ENCODE measurements around the gene UMODL1. TPM values are rescaled to one million over a fixed set of nuclear protein-coding genes. Genes with fewer than 3 reads are reported as not detected.

The UMODL1 gene
- total RNA-seq, 3 donors from 2014 or later, result not detected

DNA sequence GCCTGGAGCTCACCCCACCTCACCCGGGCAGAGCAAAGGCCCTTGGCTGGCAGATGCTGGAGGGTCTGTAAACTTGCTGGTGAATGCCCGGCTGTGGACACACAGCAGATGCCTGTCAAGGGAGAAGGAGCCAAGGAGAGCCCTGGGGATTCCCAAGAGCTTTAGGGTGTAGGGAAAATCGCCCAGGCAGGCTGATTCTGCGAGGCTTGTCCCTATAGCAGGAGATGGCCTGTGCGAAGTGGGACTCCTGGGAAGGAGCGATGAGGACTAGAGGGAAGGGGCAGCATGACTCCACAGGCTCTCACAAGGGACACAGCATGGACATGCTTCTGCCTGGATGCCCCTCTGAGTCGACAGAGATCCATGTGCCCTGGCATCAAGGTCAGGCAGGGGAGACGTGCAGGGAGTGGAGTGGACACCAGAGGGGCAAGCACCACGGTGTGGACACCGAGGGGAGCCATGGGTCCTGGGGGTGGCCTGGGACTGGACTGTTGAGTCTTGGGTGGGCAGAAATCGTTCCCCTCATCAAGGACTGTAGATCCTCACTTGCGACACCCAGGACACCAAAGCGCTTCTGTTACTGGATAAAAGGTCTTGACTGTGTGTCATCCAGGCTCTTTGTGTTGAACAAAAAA, 76.4 kb downstream of the UMODL1 start:
- H3K36me3 Mint-ChIP-seq (ENCODE audit: insufficient read depth), result no peaks in the 10 kb centered on the region
- H3K4me1 Mint-ChIP-seq (ENCODE audit: low read depth), result peaks cover 7% of the 10 kb centered on the region
- H3K27me3 Mint-ChIP-seq (ENCODE audit: low read depth), result no peaks in the 10 kb centered on the region
- ATAC-seq (no peak), DNase-seq (no peak)
- H3K9me3 Mint-ChIP-seq, result no peaks in the 10 kb centered on the region
- no peak overlapping the region for H3K4me3 Mint-ChIP-seq

DNA sequence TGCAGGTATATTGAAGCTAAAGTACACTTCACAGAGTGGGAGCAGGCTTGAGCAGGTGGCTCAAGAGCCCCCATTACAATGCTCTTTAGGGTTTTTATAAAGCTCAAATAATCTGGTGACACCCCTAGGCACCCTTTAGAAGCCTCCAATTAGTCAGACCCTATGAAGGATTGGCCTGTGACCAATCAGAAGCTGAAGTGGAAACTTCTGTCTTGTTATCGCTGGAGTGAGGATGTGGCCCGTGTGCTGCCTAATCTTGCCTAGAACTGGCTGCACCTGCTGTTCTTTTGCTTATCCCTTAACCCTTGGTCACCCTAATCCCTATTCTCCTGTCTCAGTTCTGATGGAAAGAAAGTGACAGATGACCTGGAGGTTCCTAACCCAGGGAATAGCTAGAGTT, 77.0 kb downstream of the UMODL1 start:
- Mint-ChIP-seq H3K4me1 (ENCODE audit: low read depth) (peaks cover 6% of the 10 kb centered on the region), H3K27me3 (ENCODE audit: low read depth) (peaks cover 3% of the 10 kb centered on the region), H3K9me3 (no peaks in the 10 kb centered on the region), H3K36me3 (ENCODE audit: insufficient read depth) (no peaks in the 10 kb centered on the region), H3K4me3 (no peak overlapping the region)
- ATAC-seq, result peak; percentile 43 to 49
- DNase-seq, result no peak

DNA sequence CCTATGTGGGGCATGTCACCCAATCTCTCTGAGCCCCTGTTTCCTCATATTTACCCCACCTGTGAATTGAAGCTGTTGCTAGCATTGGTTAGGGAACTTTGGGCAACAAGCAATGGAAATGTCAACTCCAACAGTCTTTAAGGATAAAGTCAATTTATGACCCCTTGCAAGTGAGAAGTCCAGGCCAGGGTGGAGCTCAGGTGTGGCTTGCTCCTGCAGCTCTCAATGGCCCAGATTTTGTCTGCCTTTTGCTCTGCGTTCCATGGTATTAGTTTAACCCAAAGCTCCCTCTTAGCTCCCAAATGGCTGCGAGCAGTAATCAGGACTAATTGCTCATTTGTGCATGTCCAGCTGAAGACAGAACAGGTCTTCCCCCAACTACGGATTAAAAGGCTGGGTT, 77.5 kb downstream of the UMODL1 start:
- no peaks in the 10 kb centered on the region for H3K9me3 Mint-ChIP-seq
- DNase-seq, result no peak

DNA sequence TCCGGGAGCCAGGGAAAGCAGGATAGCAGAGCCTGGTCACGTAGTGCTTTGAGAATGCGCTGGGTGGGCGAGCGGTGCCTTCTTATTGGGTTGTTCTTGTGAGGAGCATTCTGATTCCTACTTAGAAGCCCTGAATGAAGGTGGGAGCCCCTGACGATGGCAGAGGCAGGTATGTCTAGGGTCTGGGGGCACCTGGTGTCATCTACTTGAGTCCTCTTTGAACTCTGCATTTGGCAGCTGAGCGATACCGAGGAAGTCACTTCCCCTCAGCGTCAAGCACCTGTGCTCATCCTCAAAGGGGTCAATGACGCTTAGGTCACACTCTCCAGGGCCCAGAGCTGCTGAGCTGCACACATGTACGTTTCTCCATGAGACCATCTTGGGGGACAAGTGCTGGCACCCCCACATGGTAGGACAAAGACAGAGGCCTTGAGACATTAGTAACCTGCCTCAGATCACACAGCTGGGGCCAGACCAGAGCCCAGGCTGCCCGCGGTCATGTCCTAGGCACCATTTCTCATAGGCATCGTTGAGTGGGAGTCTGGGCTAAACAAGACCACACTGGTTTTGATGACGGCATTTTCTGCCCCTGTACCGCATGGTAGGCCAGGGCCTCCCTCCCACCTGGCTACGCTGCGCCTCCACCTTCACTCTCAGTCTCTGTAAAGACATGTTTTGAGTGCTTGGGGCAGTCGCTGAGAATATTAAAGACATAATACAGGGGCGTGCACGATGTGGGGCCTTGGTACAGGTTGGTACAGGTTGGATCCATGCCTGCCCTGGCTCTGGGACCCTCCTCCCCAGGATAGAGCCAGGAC, 78.7 kb downstream of the UMODL1 start:
- Mint-ChIP-seq H3K4me1 (ENCODE audit: low read depth) (peaks cover 6% of the 10 kb centered on the region), H3K9me3 (no peaks in the 10 kb centered on the region), H3K4me3 (no peak overlapping the region), H3K36me3 (ENCODE audit: insufficient read depth) (no peaks in the 10 kb centered on the region), H3K27me3 (ENCODE audit: low read depth) (peaks cover 3% of the 10 kb centered on the region)
- DNase-seq (no peak), ATAC-seq (no peak)

More for the DNA sequence above, 77.5 kb downstream of the UMODL1 start:
- no peak overlapping the region for H3K4me3 Mint-ChIP-seq
- peaks cover 3% of the 10 kb centered on the region for H3K27me3 Mint-ChIP-seq (ENCODE audit: low read depth)
- no peaks in the 10 kb centered on the region for H3K36me3 Mint-ChIP-seq (ENCODE audit: insufficient read depth)
- ATAC-seq, result no peak
- peaks cover 6% of the 10 kb centered on the region for H3K4me1 Mint-ChIP-seq (ENCODE audit: low read depth)

GRCh38 chr21:42150474-42151085, 79.5 kb downstream of the UMODL1 start:
- ATAC-seq, result no peak
- Mint-ChIP-seq H3K9me3 (no peaks in the 10 kb centered on the region), H3K27me3 (ENCODE audit: low read depth) (peaks cover 6% of the 10 kb centered on the region), H3K4me1 (ENCODE audit: low read depth) (peaks cover 3% of the 10 kb centered on the region), H3K36me3 (ENCODE audit: insufficient read depth) (no peaks in the 10 kb centered on the region), H3K4me3 (no peak overlapping the region)
- DNase-seq, result no peak

DNA sequence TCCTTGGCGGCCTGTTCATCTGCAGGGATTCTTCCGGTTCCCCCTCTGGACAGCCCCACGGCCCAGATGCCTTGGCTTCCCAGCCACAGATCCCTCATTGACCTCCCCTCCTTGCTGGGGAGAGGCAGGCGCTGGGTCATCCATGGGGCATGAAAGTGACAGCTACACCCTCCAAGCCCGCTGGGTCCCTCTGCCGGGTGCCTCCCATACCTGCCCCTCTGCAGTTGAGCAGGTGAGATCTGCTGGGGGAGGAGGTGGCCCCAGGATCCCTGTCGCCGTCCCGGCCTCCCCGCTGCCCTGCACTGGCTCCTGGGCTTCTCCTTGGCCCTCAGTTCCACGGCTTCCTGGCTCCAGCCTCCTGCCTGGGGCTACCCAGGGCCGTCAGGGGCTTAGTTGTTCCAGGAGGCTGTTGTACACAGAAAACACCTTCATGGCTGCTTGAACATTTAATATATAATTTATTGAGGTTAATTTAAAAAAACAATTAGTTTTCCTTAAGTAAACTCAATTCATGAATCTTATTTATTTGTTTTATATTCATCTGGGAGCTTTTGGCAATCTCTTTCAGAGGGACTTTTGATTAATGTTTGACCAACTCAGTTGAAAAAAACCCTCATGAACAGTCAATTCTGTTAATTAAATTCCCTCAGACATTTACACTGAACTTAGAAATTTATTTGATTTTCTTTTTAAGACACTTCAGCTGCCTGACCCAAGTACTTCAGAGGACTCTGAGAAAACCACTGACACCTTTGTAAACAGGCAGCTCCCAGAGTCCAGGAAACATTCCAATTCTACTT, 80.2 kb downstream of the UMODL1 start:
- H3K36me3 Mint-ChIP-seq (ENCODE audit: insufficient read depth), result no peaks in the 10 kb centered on the region
- DNase-seq (no peak), ATAC-seq (no peak)
- H3K9me3 Mint-ChIP-seq, result no peaks in the 10 kb centered on the region
- H3K27me3 Mint-ChIP-seq (ENCODE audit: low read depth), result peaks cover 6% of the 10 kb centered on the region
- H3K4me3 Mint-ChIP-seq, result no peak overlapping the region
- no peaks in the 10 kb centered on the region for H3K4me1 Mint-ChIP-seq (ENCODE audit: low read depth)

DNA sequence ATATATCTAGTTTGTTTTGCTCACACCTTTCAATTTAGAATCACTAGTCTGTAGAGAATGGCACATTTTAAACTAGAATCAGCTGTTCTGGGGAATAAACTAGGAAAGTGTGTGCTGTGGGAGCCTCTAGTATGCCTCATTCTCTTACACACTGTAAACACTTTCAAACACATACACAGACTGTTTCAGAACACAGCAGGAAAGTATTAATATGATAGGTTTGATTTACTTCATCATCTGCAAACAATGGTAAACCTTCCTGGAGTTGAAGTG, 80.8 kb downstream of the UMODL1 start:
- ATAC-seq, result no peak
- Mint-ChIP-seq H3K4me3 (no peak overlapping the region), H3K27me3 (ENCODE audit: low read depth) (peaks cover 6% of the 10 kb centered on the region), H3K36me3 (ENCODE audit: insufficient read depth) (no peaks in the 10 kb centered on the region), H3K9me3 (no peaks in the 10 kb centered on the region), H3K4me1 (ENCODE audit: low read depth) (no peaks in the 10 kb centered on the region)
- no peak for DNase-seq

GRCh38 chr21:42153046-42153686, 82.0 kb downstream of the UMODL1 start:
- DNase-seq (no peak), ATAC-seq (no peak)
- Mint-ChIP-seq H3K27me3 (ENCODE audit: low read depth) (peaks cover 6% of the 10 kb centered on the region), H3K9me3 (no peaks in the 10 kb centered on the region), H3K36me3 (ENCODE audit: insufficient read depth) (no peaks in the 10 kb centered on the region), H3K4me1 (ENCODE audit: low read depth) (no peaks in the 10 kb centered on the region), H3K4me3 (no peak overlapping the region)

DNA sequence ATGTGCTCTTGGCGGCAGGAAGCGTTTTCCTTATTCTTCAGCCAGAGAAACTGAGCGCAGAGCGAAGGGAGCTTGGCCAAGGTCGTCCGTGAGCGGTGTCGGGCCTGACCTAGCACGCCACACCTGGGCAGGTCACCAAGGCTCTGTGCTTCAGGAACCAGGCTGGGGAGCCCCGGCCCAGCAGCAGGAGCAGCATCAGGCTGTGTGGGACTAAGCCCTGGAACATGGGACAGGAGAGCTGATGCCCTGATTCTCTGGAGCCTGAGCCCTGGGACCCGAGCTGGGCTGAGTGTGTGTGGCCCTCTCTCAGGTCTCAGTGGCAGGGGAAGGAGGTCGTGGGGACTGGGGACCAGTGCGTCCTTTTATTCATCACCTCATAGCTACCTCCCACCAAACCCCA, 82.6 kb downstream of the UMODL1 start:
- Mint-ChIP-seq H3K27me3 (ENCODE audit: low read depth) (peaks cover 6% of the 10 kb centered on the region), H3K4me3 (no peak overlapping the region), H3K9me3 (no peaks in the 10 kb centered on the region), H3K36me3 (ENCODE audit: insufficient read depth) (no peaks in the 10 kb centered on the region), H3K4me1 (ENCODE audit: low read depth) (no peaks in the 10 kb centered on the region)
- ATAC-seq, result no peak
- no peak for DNase-seq

- H3K4me3 Mint-ChIP-seq, result no peak overlapping the region
- H3K9me3 Mint-ChIP-seq, result no peaks in the 10 kb centered on the region
- H3K4me1 Mint-ChIP-seq (ENCODE audit: low read depth), result peaks cover under 1% of the 10 kb centered on the region
- ATAC-seq, result no peak
- H3K27me3 Mint-ChIP-seq (ENCODE audit: low read depth), result peaks cover 6% of the 10 kb centered on the region
- no peak for DNase-seq
- no peaks in the 10 kb centered on the region for H3K36me3 Mint-ChIP-seq (ENCODE audit: insufficient read depth)
Observed at GRCh38 chr21:42154237-42155044, 83.3 kb downstream of the UMODL1 start.

DNA sequence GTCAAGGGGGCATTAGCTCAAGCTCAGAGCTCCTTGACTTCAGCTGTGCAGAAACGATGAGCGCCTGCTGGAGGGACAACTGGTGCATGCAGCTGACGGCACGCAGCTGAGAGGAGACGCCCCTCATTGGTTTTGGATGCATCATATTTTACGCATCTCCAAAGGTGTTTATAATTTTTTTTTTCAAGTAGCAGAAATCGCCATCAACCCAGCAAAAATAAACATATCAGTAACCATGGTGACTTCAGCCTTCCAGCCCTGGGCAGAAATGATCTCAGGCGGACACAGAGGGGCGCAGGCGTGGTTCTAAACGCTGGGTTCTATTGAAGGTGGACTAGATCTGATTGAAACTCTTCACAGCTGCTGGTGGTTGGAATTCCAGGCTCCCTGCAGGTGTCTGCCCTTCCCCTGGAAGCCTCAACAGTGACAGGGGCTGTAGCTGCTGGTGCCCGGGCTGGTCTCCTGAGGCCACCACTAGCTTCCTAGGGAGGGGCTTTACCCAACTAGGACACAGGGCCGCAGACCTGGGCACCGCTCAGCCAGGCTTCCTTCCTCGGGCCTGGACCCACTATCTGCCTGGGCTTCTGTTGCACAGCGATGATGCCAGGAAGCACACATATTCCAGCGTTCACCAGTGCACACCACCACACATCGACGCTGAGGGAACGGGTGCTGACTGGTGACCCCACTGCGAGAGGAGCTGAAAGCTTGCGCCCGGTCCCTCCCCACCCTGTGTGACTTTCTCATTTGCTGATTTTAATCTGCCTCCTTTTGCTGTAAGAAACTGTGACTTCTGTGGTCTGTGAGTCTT, 84.1 kb downstream of the UMODL1 start:
- Mint-ChIP-seq H3K9me3 (no peaks in the 10 kb centered on the region), H3K27me3 (ENCODE audit: low read depth) (peaks cover 6% of the 10 kb centered on the region), H3K4me3 (no peak overlapping the region), H3K36me3 (ENCODE audit: insufficient read depth) (no peaks in the 10 kb centered on the region), H3K4me1 (ENCODE audit: low read depth) (peaks cover 4% of the 10 kb centered on the region)
- ATAC-seq, result no peak
- DNase-seq, result no peak

GRCh38 chr21:42156690-42157605, 85.8 kb downstream of the UMODL1 start:
- ATAC-seq (no peak), DNase-seq (no peak)
- Mint-ChIP-seq H3K4me3 (no peak overlapping the region), H3K4me1 (ENCODE audit: low read depth) (peaks cover 16% of the 10 kb centered on the region), H3K36me3 (ENCODE audit: insufficient read depth) (no peaks in the 10 kb centered on the region), H3K27me3 (ENCODE audit: low read depth) (peaks cover 6% of the 10 kb centered on the region), H3K9me3 (no peaks in the 10 kb centered on the region)
